ENCODE measurements around the gene CTDSPL. TPM values are rescaled to one million over a fixed set of nuclear protein-coding genes. Genes with fewer than 3 reads are reported as not detected.

The CTDSPL gene
- total and polyA plus RNA-seq, 2 of the 13 experiments (the other 11 are each of a cell fraction or from before 2014, with no cell fraction given) = 26.1 to 142 TPM

DNA sequence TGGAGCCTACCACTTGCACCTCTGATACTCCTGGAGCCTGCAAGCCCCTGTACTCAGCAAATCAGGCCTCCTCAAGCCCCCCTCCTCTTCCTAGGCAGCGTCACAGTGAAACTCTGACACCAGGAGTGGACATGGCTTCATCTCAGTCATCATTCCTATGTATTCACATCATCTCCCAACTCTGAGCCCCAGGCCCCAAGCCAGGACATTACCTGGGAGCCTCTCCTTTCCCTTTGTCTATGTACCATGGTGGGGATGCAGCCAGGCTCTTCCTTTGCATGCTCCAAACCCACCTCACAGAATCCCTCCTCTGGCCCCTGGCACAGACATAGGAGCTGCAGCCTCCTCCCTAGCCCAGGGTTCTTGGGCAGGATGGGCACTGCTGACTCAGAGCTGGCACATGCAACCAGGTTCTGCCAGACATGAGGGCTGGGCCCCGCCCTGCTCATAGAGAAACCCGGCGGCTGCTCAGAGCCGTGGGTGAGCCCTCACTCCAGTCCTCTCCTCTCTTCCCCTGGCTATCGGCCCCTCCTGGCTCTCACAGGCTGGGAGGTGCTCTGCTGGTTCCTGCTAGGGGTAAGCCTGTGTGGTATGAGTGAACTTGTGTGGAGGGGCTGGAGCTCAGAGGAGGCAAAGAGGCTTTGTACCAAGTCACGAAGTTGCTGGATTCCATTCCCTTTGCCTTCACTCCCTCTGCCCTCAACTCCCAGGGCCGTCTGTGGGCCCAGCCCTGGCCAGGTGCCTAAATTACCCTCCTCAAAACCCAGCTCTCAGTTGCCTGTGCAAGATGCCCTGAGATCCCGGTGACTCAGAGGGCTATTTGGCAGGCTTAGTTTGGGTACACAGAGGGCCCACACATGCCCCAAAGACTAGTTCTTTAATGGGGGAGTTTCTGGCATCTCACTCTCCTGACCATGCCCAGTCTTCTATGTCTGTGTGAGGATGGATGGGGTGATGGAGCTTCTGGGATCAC lies 169.6 kb downstream of the CTDSPL start (continued):
- TF ChIP-seq, protein P1, sequence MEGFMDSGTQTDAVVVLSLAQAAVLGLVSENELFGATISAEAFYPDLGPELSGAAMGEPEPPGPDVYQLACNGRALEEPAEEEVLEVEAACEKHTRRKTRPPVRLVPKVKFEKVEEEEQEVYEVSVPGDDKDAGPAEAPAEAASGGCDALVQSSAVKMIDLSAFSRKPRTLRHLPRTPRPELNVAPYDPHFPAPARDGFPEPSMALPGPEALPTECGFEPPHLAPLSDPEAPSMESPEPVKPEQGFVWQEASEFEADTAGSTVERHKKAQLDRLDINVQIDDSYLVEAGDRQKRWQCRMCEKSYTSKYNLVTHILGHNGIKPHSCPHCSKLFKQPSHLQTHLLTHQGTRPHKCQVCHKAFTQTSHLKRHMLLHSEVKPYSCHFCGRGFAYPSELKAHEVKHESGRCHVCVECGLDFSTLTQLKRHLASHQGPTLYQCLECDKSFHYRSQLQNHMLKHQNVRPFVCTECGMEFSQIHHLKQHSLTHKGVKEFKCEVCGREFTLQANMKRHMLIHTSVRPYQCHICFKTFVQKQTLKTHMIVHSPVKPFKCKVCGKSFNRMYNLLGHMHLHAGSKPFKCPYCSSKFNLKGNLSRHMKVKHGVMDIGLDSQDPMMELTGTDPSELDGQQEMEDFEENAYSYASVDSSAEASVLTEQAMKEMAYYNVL (CRISPR knock-in tag; IDR thresholded peaks at IDR 0.05; ENCODE audit: borderline replicate concordance) = no peak
- TF ChIP-seq, protein P2, sequence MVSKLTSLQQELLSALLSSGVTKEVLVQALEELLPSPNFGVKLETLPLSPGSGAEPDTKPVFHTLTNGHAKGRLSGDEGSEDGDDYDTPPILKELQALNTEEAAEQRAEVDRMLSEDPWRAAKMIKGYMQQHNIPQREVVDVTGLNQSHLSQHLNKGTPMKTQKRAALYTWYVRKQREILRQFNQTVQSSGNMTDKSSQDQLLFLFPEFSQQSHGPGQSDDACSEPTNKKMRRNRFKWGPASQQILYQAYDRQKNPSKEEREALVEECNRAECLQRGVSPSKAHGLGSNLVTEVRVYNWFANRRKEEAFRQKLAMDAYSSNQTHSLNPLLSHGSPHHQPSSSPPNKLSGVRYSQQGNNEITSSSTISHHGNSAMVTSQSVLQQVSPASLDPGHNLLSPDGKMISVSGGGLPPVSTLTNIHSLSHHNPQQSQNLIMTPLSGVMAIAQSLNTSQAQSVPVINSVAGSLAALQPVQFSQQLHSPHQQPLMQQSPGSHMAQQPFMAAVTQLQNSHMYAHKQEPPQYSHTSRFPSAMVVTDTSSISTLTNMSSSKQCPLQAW (CRISPR knock-in tag; IDR thresholded peaks at IDR 0.05) = no peak
- TF ChIP-seq GATAD1 (CRISPR knock-in tag; IDR thresholded peaks at IDR 0.05) (no peak), GLI4 (CRISPR knock-in tag; IDR thresholded peaks at IDR 0.05; ENCODE audit: borderline replicate concordance) (no peak), ZNF644 (CRISPR knock-in tag; IDR thresholded peaks at IDR 0.05; ENCODE audit: low read depth) (no peak), FOXK2 (IDR thresholded peaks at IDR 0.05) (no peak), MED13 (CRISPR knock-in tag; IDR thresholded peaks at IDR 0.05) (no peak), ZNF788 (CRISPR knock-in tag; IDR thresholded peaks at IDR 0.05; ENCODE audit: borderline replicate concordance) (no peak), ZNF557 (CRISPR knock-in tag; IDR thresholded peaks at IDR 0.05) (no peak)
- TF ChIP-seq, protein P3, sequence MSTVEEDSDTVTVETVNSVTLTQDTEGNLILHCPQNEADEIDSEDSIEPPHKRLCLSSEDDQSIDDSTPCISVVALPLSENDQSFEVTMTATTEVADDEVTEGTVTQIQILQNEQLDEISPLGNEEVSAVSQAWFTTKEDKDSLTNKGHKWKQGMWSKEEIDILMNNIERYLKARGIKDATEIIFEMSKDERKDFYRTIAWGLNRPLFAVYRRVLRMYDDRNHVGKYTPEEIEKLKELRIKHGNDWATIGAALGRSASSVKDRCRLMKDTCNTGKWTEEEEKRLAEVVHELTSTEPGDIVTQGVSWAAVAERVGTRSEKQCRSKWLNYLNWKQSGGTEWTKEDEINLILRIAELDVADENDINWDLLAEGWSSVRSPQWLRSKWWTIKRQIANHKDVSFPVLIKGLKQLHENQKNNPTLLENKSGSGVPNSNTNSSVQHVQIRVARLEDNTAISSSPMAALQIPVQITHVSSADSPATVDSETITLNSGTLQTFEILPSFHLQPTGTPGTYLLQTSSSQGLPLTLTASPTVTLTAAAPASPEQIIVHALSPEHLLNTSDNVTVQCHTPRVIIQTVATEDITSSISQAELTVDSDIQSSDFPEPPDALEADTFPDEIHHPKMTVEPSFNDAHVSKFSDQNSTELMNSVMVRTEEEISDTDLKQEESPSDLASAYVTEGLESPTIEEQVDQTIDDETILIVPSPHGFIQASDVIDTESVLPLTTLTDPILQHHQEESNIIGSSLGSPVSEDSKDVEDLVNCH (CRISPR knock-in tag; IDR thresholded peaks at IDR 0.05) = no peak
- TF ChIP-seq, protein P4, sequence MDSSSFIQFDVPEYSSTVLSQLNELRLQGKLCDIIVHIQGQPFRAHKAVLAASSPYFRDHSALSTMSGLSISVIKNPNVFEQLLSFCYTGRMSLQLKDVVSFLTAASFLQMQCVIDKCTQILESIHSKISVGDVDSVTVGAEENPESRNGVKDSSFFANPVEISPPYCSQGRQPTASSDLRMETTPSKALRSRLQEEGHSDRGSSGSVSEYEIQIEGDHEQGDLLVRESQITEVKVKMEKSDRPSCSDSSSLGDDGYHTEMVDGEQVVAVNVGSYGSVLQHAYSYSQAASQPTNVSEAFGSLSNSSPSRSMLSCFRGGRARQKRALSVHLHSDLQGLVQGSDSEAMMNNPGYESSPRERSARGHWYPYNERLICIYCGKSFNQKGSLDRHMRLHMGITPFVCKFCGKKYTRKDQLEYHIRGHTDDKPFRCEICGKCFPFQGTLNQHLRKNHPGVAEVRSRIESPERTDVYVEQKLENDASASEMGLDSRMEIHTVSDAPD (CRISPR knock-in tag; IDR thresholded peaks at IDR 0.05) = no peak
- TF ChIP-seq, protein P5, sequence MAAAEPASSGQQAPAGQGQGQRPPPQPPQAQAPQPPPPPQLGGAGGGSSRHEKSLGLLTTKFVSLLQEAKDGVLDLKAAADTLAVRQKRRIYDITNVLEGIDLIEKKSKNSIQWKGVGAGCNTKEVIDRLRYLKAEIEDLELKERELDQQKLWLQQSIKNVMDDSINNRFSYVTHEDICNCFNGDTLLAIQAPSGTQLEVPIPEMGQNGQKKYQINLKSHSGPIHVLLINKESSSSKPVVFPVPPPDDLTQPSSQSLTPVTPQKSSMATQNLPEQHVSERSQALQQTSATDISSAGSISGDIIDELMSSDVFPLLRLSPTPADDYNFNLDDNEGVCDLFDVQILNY (CRISPR knock-in tag; conservative IDR thresholded peaks at IDR 0.05) = no peak

Measured in HepG2 (cell line).